Measurements from ENCODE around the gene HIGD1A.

The HIGD1A gene

DNA sequence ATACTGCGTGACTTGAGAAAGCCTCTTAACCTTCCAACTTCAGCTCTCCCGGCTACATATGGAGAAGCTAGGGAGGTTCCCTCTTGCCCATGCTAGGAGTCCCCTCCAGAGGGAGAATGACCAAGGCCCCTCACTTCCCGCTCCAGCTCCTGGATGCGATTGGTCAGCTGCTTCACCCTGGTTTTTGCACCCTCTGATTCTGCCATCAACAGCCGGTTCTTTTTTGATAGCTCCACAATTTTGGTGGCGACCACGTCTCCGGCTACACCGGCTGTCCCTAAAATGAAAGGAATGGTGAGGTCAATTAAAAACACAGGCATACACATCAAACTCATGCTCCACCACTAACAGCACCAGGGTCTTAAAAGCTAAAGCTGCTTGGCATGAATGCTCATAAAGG, 51.8 kb downstream of the HIGD1A start:
- no peak for FAIRE-seq
- no peak for DNase-seq (ENCODE audit: insufficient read length, low spot score)
- TF ChIP-seq POU2F2 (IDR thresholded peaks at IDR 0.05; ENCODE audit: low read depth, low read length) (no peak), TAF1 (IDR thresholded peaks at IDR 0.05; ENCODE audit: low read depth, low read length) (no peak), SPI1 (IDR thresholded peaks at IDR 0.05; ENCODE audit: low read depth, low read length) (no peak), POLR2AphosphoS5 (IDR thresholded peaks at IDR 0.05; ENCODE audit: low read depth, low read length) (no peak), POLR2A (IDR thresholded peaks at IDR 0.05; ENCODE audit: low read depth, low read length) (no peak), PAX5 (IDR thresholded peaks at IDR 0.05; ENCODE audit: insufficient read depth, low read length, severe bottlenecking) (no peak)

GRCh38 chr3:42751609-42752008, 52.7 kb downstream of the HIGD1A start:
- no peak for FAIRE-seq
- TF ChIP-seq TAF1 (IDR thresholded peaks at IDR 0.05; ENCODE audit: low read depth, low read length) (no peak), PAX5 (IDR thresholded peaks at IDR 0.05; ENCODE audit: insufficient read depth, low read length, severe bottlenecking) (no peak), POLR2A (IDR thresholded peaks at IDR 0.05; ENCODE audit: low read depth, low read length) (no peak), SPI1 (IDR thresholded peaks at IDR 0.05; ENCODE audit: low read depth, low read length) (no peak), POU2F2 (IDR thresholded peaks at IDR 0.05; ENCODE audit: low read depth, low read length) (no peak), POLR2AphosphoS5 (IDR thresholded peaks at IDR 0.05; ENCODE audit: low read depth, low read length) (no peak)
- no peak for DNase-seq (ENCODE audit: insufficient read length, low spot score)

DNA sequence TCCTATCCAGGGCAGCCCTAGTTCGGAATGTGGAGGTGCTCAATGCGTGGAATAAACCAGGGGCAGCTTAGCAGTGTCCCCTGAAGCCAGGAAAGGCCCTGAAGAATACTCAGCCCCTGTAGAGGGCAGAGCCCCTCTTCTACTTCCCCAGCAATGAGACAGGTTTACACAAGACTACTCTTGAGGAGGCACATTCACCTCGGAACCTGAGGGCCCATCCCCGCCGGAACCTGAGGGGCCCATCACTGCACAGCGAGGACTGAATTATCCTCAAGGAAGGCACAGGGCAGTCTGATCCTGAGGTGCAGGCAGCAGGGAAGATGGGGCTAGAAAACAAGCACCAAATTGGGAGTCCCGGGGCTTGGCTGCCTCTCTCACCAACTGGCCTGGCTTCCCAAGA, 53.5 kb downstream of the HIGD1A start:
- FAIRE-seq, result no peak
- DNase-seq (ENCODE audit: insufficient read length, low spot score), result no peak
- TF ChIP-seq TAF1 (IDR thresholded peaks at IDR 0.05; ENCODE audit: low read depth, low read length) (no peak), POLR2A (IDR thresholded peaks at IDR 0.05; ENCODE audit: low read depth, low read length) (no peak), POLR2AphosphoS5 (IDR thresholded peaks at IDR 0.05; ENCODE audit: low read depth, low read length) (no peak), PAX5 (IDR thresholded peaks at IDR 0.05; ENCODE audit: insufficient read depth, low read length, severe bottlenecking) (no peak), SPI1 (IDR thresholded peaks at IDR 0.05; ENCODE audit: low read depth, low read length) (no peak), POU2F2 (IDR thresholded peaks at IDR 0.05; ENCODE audit: low read depth, low read length) (no peak)

- TF ChIP-seq POLR2AphosphoS5 (IDR thresholded peaks at IDR 0.05; ENCODE audit: low read depth, low read length) (no peak), PAX5 (IDR thresholded peaks at IDR 0.05; ENCODE audit: insufficient read depth, low read length, severe bottlenecking) (no peak), POU2F2 (IDR thresholded peaks at IDR 0.05; ENCODE audit: low read depth, low read length) (no peak), POLR2A (IDR thresholded peaks at IDR 0.05; ENCODE audit: low read depth, low read length) (no peak), TAF1 (IDR thresholded peaks at IDR 0.05; ENCODE audit: low read depth, low read length) (no peak), SPI1 (IDR thresholded peaks at IDR 0.05; ENCODE audit: low read depth, low read length) (no peak)
- no peak for FAIRE-seq
- peak; percentile 39 for DNase-seq (ENCODE audit: insufficient read length, low spot score)
These were observed 54.5 kb downstream of the HIGD1A start for GRCh38 chr3:42749753-42750231.

- TF ChIP-seq POU2F2 (IDR thresholded peaks at IDR 0.05; ENCODE audit: low read depth, low read length), result no peak
- TF ChIP-seq TAF1 (IDR thresholded peaks at IDR 0.05; ENCODE audit: low read depth, low read length), result no peak
- no peak for TF ChIP-seq SPI1 (IDR thresholded peaks at IDR 0.05; ENCODE audit: low read depth, low read length)
- no peak for TF ChIP-seq POLR2AphosphoS5 (IDR thresholded peaks at IDR 0.05; ENCODE audit: low read depth, low read length)
- no peak for TF ChIP-seq POLR2A (IDR thresholded peaks at IDR 0.05; ENCODE audit: low read depth, low read length)
- TF ChIP-seq PAX5 (IDR thresholded peaks at IDR 0.05; ENCODE audit: insufficient read depth, low read length, severe bottlenecking), result no peak
These were observed 55.1 kb downstream of the HIGD1A start for GRCh38 chr3:42749025-42749752.

DNA sequence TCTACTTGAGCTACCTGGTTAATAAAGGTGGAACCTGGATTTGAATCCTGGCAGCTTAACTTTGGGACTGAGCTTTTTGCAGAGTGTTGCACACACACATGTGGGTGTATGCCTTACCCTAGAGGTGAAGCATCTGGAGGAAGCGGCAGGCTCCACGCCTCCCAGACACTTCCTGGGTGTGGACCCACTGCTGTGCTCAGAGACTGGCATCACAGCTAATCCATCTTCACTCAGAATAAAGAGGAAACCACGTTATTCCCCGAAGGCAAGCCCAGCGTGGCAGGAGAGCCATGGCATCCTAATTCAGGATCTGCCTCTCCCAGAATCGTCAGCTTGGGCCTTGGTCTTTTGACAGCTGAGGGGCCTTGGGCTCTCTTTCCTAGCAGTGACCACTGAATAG, 56.7 kb downstream of the HIGD1A start:
- TF ChIP-seq PAX5 (IDR thresholded peaks at IDR 0.05; ENCODE audit: insufficient read depth, low read length, severe bottlenecking) (no peak), POLR2A (IDR thresholded peaks at IDR 0.05; ENCODE audit: low read depth, low read length) (no peak), POLR2AphosphoS5 (IDR thresholded peaks at IDR 0.05; ENCODE audit: low read depth, low read length) (no peak)
- FAIRE-seq, result no peak
- DNase-seq (ENCODE audit: insufficient read length, low spot score), result no peak

More at GRCh38 chr3:42749025-42749752, 55.1 kb downstream of the HIGD1A start:
- DNase-seq (ENCODE audit: insufficient read length, low spot score), result no peak
- FAIRE-seq, result no peak

GRCh38 chr3:42746455-42747450, 57.5 kb downstream of the HIGD1A start:
- no peak for FAIRE-seq
- DNase-seq (ENCODE audit: insufficient read length, low spot score), result no peak
- TF ChIP-seq SPI1 (IDR thresholded peaks at IDR 0.05; ENCODE audit: low read depth, low read length), result no peak
- TF ChIP-seq POLR2AphosphoS5 (IDR thresholded peaks at IDR 0.05; ENCODE audit: low read depth, low read length), result no peak
- no peak for TF ChIP-seq PAX5 (IDR thresholded peaks at IDR 0.05; ENCODE audit: insufficient read depth, low read length, severe bottlenecking)
- no peak for TF ChIP-seq POU2F2 (IDR thresholded peaks at IDR 0.05; ENCODE audit: low read depth, low read length)
- TF ChIP-seq TAF1 (IDR thresholded peaks at IDR 0.05; ENCODE audit: low read depth, low read length), result no peak
- TF ChIP-seq POLR2A (IDR thresholded peaks at IDR 0.05; ENCODE audit: low read depth, low read length), result no peak

DNA sequence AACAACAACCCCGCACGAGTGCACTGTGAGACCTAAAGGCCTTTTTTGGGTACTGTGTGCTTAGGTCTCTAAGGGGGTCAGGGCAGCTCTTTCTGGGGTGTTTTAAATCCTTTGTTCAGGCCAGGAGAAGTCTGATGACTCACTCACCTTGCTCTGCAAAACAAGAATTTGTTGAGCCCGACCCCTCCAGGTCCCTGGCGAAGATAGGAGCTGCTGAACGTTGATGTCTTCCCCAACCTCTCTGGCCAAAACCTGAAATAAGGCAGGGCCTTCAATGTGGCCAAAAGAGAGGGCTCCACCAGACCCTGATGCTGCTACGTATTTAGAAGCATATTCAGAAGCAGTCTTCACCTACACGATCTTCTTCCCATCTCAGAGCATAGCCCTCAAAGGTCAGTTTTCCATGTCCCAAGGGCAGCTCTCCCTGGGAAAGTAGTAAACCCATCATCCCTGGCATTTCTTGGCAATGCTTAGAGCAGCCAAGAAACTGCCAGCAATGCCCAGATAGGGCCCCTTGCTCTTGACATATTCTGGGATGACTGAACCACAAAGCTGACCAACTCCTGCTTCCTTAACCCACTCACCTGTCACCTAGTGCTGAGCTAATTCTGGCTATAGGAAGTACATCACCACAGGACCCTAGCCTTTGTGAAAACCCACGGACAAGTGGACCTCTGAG, 58.4 kb downstream of the HIGD1A start:
- DNase-seq (ENCODE audit: insufficient read length, low spot score), result no peak
- TF ChIP-seq POU2F2 (IDR thresholded peaks at IDR 0.05; ENCODE audit: low read depth, low read length) (no peak), SPI1 (IDR thresholded peaks at IDR 0.05; ENCODE audit: low read depth, low read length) (no peak), POLR2AphosphoS5 (IDR thresholded peaks at IDR 0.05; ENCODE audit: low read depth, low read length) (no peak), POLR2A (IDR thresholded peaks at IDR 0.05; ENCODE audit: low read depth, low read length) (no peak), PAX5 (IDR thresholded peaks at IDR 0.05; ENCODE audit: insufficient read depth, low read length, severe bottlenecking) (no peak), TAF1 (IDR thresholded peaks at IDR 0.05; ENCODE audit: low read depth, low read length) (no peak)
- FAIRE-seq, result no peak
